ENCODE measurements around the gene CUBN. TPM values are rescaled to one million over a fixed set of nuclear protein-coding genes. Genes with fewer than 3 reads are reported as not detected.

The CUBN gene
- total and polyA plus RNA-seq, 9 of the 15 experiments (the other 6 are each of a cell fraction or from before 2014, with no cell fraction given): 0.04 to 0.33 (median 0.09) TPM

GRCh38 chr10:17147884-17148489 lies 18.4 kb upstream of the CUBN start (continued):
- TF ChIP-seq MNT (conservative IDR thresholded peaks at IDR 0.05): no peak
- no peak for TF ChIP-seq MAFF (IDR thresholded peaks at IDR 0.05; ENCODE audit: low read length)
- no peak for TF ChIP-seq MAZ (CRISPR knock-in tag; conservative IDR thresholded peaks at IDR 0.05 in 1 of 2, IDR thresholded peaks at IDR 0.05 in 1 of 2)
- TF ChIP-seq ATF7 (IDR thresholded peaks at IDR 0.05): 0 out of 2 replicates have a peak, but pooled peaks have one; percentile 24
- no peak for TF ChIP-seq PML (IDR thresholded peaks at IDR 0.05; ENCODE audit: low read length)
- no peak for TF ChIP-seq CBX5 (IDR thresholded peaks at IDR 0.05; ENCODE audit: borderline replicate concordance, low read depth)
- TF ChIP-seq CBX1 (IDR thresholded peaks at IDR 0.05; ENCODE audit: low read depth): no peak
- TF ChIP-seq ZNF586 (CRISPR knock-in tag; conservative IDR thresholded peaks at IDR 0.05): no peak
- no peak for TF ChIP-seq TSC22D4 (tag; IDR thresholded peaks at IDR 0.05)
- peak; percentile 42; the same call in 1 of the 2 replicates for TF ChIP-seq CEBPB (tag; IDR thresholded peaks at IDR 0.05)
- peak in 1 of 2 experiments; percentile 27; a peak in 1 of 4 replicates for TF ChIP-seq TRIM24 (IDR thresholded peaks at IDR 0.05)
- TF ChIP-seq NKRF (IDR thresholded peaks at IDR 0.05; ENCODE audit: borderline replicate concordance): no peak
- peak; percentile 33; the same call in 1 of the 2 replicates for TF ChIP-seq FOXJ2 (tag; IDR thresholded peaks at IDR 0.05)
- no peak for TF ChIP-seq TFAP4 (CRISPR knock-in tag; IDR thresholded peaks at IDR 0.05; ENCODE audit: borderline replicate concordance)
- TF ChIP-seq ZNF444 (CRISPR knock-in tag; IDR thresholded peaks at IDR 0.05): no peak
- TF ChIP-seq ZNF655 (CRISPR knock-in tag; IDR thresholded peaks at IDR 0.05): no peak
- TF ChIP-seq, protein P1, sequence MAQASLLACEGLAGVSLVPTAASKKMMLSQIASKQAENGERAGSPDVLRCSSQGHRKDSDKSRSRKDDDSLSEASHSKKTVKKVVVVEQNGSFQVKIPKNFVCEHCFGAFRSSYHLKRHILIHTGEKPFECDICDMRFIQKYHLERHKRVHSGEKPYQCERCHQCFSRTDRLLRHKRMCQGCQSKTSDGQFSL (CRISPR knock-in tag; IDR thresholded peaks at IDR 0.05): no peak
- TF ChIP-seq, protein P1 (tag; IDR thresholded peaks at IDR 0.05): no peak

Measured in K562 (cell line).